OCI-LY3 (cell line): ENCODE measurements around the gene GMIP.

Experiments used
- CTCF ChIP-seq: fragments of 200-600, 300-600 bp; sonication (generic); IDR thresholded peaks from 2 replicates; pipeline ENCODE4 v1.5.1; 2014; ENCODE audit warnings: antibody characterized with exemption, low read length, low read depth
- EZH2phosphoT487 ChIP-seq: fragments of 200-600 bp; shearing (Covaris generic); IDR thresholded peaks from 2 replicates; pipeline ENCODE4 v1.6.1; 2018; ENCODE audit warnings: antibody characterized with exemption, mixed run types, low read depth

- no peak for TF ChIP-seq CTCF
- TF ChIP-seq EZH2phosphoT487: no peak
Observed at GRCh38 chr19:19582471-19582870, 61.0 kb downstream of the GMIP start.
